WERI-Rb-1 (cell line): ENCODE measurements around the gene TBPL1.

Source experiments
- DNase-seq: peaks from one replicate; pipeline ENCODE4 v3.0.0-alpha.2; 2020
- H3K27ac ChIP-seq: fragments of 250-450 bp; sonication (Bioruptor Pico); 2 replicates; pipeline ENCODE4 v1.5.1; 2020; ENCODE audit warnings: mild to moderate bottlenecking, moderate library complexity
- H3K27me3 ChIP-seq: fragments of 250-450 bp; sonication (Bioruptor Pico); 2 replicates; pipeline ENCODE4 v1.5.1; 2021; ENCODE audit warnings: mild to moderate bottlenecking, low read depth, moderate library complexity; ENCODE audit not compliant: insufficient read depth, severe bottlenecking
- H3K36me3 ChIP-seq: fragments of 250-450 bp; sonication (Bioruptor Pico); 2 replicates; pipeline ENCODE4 v1.5.1; 2020; ENCODE audit warnings: mild to moderate bottlenecking, moderate library complexity
- H3K4me3 ChIP-seq: 2 replicates; pipeline ENCODE4 v1.5.1; 2011; ENCODE audit warnings: low read depth, mild to moderate bottlenecking, control low read depth, low read length
- H3K9me3 ChIP-seq: fragments of 250-450 bp; sonication (Bioruptor Pico); 2 replicates; pipeline ENCODE4 v1.5.1; 2021; ENCODE audit warnings: mild to moderate bottlenecking, moderate library complexity; ENCODE audit not compliant: severe bottlenecking
- CTCF ChIP-seq: IDR thresholded peaks from 2 replicates; pipeline ENCODE4 v1.5.1; 2011; ENCODE audit warnings: low read depth, mild to moderate bottlenecking, control low read depth, inconsistent platforms, low read length

Gene TBPL1

DNA sequence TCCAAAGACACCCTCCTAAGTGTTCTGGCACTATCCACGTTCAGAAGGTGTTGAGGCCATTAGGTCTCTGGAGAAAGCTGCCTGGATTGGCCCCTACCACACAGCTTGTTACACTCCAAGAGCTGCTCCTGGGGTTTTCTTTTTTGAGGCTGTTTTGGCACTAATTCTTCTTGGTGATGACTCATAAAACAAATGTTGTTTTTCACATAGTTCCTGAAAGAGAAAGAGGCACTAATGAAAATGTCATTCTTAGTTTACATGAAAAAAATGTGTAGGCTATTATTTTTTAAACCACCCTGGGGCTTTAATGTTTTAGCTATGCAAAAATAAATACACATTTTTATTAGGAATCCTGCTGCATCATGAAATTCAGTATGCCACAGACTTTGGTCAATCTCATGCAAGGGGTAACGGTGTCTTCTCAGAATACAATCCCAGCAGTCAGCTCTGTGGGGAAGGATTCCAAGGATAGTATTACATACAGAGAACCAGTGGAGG, 38.1 kb downstream of the TBPL1 start:
- no peak for TF ChIP-seq CTCF
- DNase-seq: no peak
- H3K36me3 ChIP-seq: no peaks in the 10 kb centered on the region
- no peak overlapping the region for H3K27ac ChIP-seq
- no peaks in the 10 kb centered on the region for H3K27me3 ChIP-seq
- H3K9me3 ChIP-seq: no peaks in the 10 kb centered on the region
- no peak overlapping the region for H3K4me3 ChIP-seq

- DNase-seq: no peak
- TF ChIP-seq CTCF: no peak
- H3K27me3 ChIP-seq: no peaks in the 10 kb centered on the region
- H3K4me3 ChIP-seq: no peak overlapping the region
- no peaks in the 10 kb centered on the region for H3K9me3 ChIP-seq
- no peaks in the 10 kb centered on the region for H3K36me3 ChIP-seq
- H3K27ac ChIP-seq: no peak overlapping the region
Measured at GRCh38 chr6:133992992-133993680, 40.1 kb downstream of the TBPL1 start.

- Histone ChIP-seq H3K9me3 (no peaks in the 10 kb centered on the region), H3K27me3 (no peaks in the 10 kb centered on the region), H3K4me3 (no peak overlapping the region), H3K27ac (no peak overlapping the region), H3K36me3 (no peaks in the 10 kb centered on the region)
- no peak for DNase-seq
- no peak for TF ChIP-seq CTCF
Measured at GRCh38 chr6:133995296-133995695, 42.3 kb downstream of the TBPL1 start.

DNA sequence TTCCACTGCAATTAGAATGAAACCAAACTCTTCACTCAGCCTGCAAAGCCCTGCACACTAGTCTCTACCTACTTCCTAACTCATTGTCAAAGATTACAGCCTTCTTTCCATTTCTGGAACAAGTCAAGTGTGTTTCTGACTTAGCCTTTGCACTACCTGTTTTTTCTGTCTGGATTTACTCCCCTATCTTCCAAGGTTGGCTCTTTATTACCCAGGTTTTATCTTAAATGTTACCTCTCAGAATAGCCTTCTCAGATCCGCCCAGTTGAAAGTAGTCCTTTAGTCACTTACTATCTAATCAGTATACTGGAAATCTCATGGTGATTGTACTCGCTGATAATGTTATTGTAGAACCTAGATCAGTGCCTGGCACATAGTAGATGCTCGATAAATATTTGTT, 42.7 kb downstream of the TBPL1 start:
- Histone ChIP-seq H3K9me3 (no peaks in the 10 kb centered on the region), H3K27ac (no peak overlapping the region), H3K4me3 (no peak overlapping the region), H3K27me3 (no peaks in the 10 kb centered on the region), H3K36me3 (no peaks in the 10 kb centered on the region)
- DNase-seq: no peak
- TF ChIP-seq CTCF: no peak

DNA sequence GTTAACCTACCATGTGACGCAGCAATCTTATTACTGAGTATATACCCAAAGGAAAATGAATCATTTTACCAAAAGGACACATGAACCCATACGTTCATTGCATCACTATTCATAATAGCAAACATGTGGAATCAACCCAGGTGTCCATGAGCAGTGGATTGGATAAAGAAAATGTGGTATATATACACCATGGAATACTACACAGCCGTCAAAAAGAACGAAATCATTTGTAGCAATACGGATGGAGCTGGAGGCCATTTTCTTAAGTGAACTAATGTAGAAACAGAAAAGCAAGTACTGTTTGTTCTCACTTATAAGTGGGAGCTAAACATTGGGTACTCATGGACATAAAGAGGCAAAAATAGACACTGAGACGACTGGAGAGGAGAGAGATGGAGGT, 44.2 kb downstream of the TBPL1 start:
- no peak for TF ChIP-seq CTCF
- H3K9me3 ChIP-seq: no peaks in the 10 kb centered on the region
- H3K27ac ChIP-seq: no peak overlapping the region
- DNase-seq: no peak
- no peaks in the 10 kb centered on the region for H3K36me3 ChIP-seq
- no peaks in the 10 kb centered on the region for H3K27me3 ChIP-seq
- H3K4me3 ChIP-seq: no peak overlapping the region

DNA sequence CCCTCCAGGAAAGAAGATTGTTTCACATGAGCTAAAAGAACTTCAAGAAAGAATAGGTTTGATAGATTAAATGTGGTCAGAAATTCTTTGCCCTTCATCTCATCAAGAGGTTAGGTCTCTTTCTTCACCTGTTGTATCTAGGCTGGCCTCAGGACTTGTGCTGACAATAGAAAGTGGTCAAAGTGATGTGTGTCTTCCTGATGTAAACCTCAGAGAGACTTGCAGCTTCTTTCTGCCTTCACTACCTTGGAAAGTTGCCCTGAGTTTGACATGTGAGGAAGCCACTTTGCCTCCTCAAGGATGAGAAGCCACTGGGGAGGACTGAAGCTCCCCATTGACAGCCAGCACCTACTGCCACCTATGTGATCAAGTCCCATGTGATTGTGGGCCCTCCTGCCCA, 46.3 kb downstream of the TBPL1 start:
- H3K4me3 ChIP-seq: no peak overlapping the region
- H3K27ac ChIP-seq: no peak overlapping the region
- no peaks in the 10 kb centered on the region for H3K36me3 ChIP-seq
- TF ChIP-seq CTCF: no peak
- no peak for DNase-seq
- no peaks in the 10 kb centered on the region for H3K9me3 ChIP-seq
- no peaks in the 10 kb centered on the region for H3K27me3 ChIP-seq
